ENCODE results near the gene COBL.

Gene COBL

GRCh38 chr7:51255536-51256208 is 60.9 kb downstream of the COBL start:
- no peak for DNase-seq (ENCODE audit: extremely low read depth in 1 of 2, low read depth in 1 of 2)

GRCh38 chr7:51255036-51255435 is 61.6 kb downstream of the COBL start:
- no peak for DNase-seq (ENCODE audit: extremely low read depth in 1 of 2, low read depth in 1 of 2)

DNA sequence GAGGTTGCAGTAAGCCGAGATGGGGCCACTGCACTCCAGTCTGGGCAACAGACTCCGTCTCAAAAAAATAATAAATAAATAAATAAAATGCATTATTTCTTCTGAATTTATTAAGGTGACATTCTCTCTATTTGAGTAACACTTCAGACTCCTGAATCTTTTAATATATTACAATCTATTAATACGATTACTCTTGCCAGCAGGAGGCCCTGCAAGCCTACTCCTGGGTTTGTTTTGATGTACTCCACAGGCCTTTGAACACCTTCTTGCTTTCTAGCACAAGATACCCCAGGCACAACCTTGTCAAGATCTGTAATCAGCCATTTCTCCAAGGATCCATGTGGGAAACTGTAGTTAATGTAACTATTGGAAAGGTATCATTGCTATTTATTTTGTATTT is 63.5 kb downstream of the COBL start:
- no peak for DNase-seq (ENCODE audit: extremely low read depth in 1 of 2, low read depth in 1 of 2)

DNA sequence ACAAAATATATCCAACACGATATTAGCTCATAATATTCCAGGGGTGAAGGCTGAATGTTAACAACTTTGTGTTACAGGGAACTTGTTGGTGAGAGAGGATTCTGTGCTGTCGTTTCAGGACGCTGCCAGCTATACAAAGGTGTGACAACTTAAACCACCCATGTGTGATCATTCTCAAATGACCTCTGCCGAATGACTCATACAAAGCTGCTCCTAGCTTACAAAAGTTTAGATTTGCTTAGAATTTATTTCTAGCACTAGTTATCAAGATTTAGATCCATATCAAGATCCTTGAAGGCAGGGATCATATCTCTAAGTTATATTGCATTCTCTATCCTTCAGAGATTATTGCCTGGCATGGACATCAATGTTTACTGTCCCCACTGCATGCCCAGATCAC is 65.3 kb downstream of the COBL start:
- no peak for DNase-seq (ENCODE audit: extremely low read depth in 1 of 2, low read depth in 1 of 2)

- DNase-seq (ENCODE audit: extremely low read depth in 1 of 2, low read depth in 1 of 2), result no peak
Observed at GRCh38 chr7:51250512-51250911, 66.1 kb downstream of the COBL start.

GRCh38 chr7:51249991-51250390 is 66.6 kb downstream of the COBL start:
- DNase-seq (ENCODE audit: extremely low read depth in 1 of 2, low read depth in 1 of 2), result no peak

- DNase-seq (ENCODE audit: extremely low read depth in 1 of 2, low read depth in 1 of 2), result no peak
Observed at GRCh38 chr7:51249187-51249945, 67.2 kb downstream of the COBL start.

- DNase-seq (ENCODE audit: extremely low read depth in 1 of 2, low read depth in 1 of 2), result no peak
Observed at GRCh38 chr7:51246258-51247245, 70.1 kb downstream of the COBL start.

- DNase-seq (ENCODE audit: extremely low read depth in 1 of 2, low read depth in 1 of 2), result no peak
Observed at GRCh38 chr7:51244885-51245284, 71.7 kb downstream of the COBL start.

- DNase-seq (ENCODE audit: extremely low read depth in 1 of 2, low read depth in 1 of 2), result no peak
Observed at GRCh38 chr7:51244053-51244452, 72.6 kb downstream of the COBL start.

- DNase-seq (ENCODE audit: extremely low read depth in 1 of 2, low read depth in 1 of 2), result no peak
Observed at GRCh38 chr7:51243631-51244030, 73.0 kb downstream of the COBL start.

- no peak for DNase-seq (ENCODE audit: extremely low read depth in 1 of 2, low read depth in 1 of 2)
Observed at GRCh38 chr7:51242881-51243518, 73.6 kb downstream of the COBL start.

DNA sequence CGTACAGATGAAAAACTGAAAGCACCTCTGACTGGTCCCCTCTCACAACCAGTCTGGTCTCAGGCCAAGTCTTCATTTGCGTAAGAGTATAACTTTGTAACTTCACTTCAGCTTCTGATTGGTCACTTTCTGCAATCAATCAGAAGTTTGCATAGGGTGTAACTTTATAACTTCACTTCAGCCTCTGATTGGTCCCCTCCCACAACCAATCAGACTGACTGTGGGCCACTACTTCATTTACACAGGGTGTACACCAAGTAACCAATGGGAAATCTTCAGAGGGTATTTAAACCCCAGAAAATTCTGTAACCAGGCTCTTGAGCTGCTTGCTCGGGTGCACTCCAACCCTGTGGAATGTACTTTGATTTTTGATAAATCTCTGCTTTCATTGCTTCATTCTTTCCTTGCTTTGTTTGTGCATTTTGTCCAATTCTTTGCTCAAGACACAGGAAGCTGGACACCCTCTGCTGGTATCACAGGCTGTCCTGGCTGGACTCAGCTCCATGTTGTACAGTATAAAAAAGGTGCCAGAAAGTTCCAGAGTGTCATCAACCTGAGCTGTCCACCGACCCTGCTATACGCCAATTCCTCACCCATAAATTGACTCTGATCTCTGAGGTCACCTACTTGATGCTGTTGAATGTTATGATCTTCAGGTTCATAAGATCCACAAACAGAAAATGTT is 74.5 kb downstream of the COBL start:
- no peak for DNase-seq (ENCODE audit: extremely low read depth in 1 of 2, low read depth in 1 of 2)

DNA sequence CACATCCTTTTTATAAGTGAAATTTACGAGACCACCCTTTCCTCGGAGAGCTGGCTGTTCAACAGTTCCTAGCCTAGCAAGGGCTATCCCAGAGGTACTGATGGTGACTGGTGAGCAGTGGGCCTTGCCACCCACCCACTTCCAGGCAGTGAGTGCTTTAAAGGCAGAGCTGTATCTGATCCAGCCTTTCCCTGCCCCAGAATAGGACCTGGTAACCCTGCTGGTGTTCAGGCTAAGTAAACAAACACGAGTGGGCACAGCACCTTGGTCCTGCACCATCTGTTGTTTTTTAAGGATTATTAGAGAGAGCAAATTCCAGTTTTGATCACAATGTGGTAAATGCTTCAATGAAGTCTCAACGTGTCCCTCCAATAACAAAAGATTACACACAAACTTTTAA is 75.7 kb downstream of the COBL start:
- DNase-seq (ENCODE audit: extremely low read depth in 1 of 2, low read depth in 1 of 2), result no peak

DNA sequence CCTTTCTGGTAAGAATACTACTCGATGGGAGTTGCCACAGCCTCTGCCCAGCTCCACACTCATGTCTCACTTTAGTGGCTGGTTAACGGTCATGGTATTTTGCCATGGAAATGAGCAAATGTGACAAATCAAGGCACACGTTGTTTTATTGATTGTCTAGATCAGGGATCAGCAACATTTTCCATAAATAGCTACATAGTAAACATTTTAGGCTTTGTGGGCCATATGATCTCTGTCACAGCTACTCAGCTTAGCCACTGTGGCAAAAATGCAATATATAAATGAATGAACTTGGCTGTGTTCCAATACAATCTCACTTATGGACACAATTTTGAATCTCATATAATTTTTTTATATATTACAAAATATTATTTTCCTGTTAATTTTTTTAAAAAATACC is 76.9 kb downstream of the COBL start:
- no peak for DNase-seq (ENCODE audit: extremely low read depth in 1 of 2, low read depth in 1 of 2)

DNA sequence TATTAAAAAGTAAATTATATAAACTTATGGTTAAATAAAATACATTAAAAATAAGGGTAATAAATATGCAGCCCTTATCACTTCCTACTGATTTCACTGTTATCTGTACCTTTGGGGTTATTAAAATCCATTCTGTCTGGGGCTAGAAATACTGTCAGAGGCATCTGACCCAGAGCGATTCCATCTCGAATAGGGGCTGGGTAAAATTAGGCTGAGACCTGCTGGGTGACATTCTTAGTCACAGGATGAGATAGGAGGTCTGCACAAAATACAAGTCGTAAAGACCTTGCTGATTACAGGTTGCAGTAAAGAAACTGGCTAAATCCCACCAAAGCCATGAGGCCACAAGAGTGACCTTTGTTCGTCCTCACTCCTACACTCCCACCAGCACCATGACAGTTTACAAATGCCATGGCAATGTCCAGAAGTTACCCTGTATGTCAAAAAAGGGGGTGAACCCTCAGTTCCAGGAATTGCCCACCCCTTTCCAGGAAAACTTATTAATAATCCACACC is 77.6 kb downstream of the COBL start:
- no peak for DNase-seq (ENCODE audit: extremely low read depth in 1 of 2, low read depth in 1 of 2)

DNA sequence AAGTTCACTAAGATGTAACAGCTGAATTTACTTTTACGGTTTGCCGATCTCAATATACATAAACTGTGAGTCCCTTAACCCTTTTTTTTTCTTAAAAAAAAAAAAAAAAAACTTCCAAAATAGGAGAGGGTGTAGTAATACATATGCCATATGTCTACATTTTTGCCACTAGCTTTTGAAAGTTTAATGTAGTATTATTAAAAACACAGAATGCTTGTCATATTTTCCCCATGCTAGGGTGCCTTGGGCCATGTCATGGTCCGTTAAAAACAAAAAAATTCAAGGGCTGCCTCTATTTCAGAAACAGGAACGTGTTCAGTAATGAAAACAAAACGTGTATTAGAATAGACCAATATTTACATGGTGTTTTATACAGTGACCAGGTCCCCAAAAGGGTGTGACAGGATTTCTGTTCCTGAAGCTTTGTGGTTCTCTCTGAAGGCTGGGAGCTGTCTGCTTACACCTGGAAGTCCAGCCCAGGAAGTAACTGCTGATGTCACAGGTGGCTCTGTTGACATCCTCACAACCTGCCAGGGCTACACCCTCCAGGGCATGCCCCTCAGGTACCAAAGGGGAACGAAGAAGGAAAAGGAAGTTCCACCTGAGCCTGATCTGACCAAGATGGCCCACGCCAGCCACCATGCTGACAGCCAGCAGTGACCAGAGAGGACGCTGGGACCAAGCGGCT is 79.0 kb downstream of the COBL start:
- DNase-seq (ENCODE audit: extremely low read depth in 1 of 2, low read depth in 1 of 2), result no peak

- no peak for DNase-seq (ENCODE audit: extremely low read depth in 1 of 2, low read depth in 1 of 2)
Observed at GRCh38 chr7:51236470-51237132, 80.0 kb downstream of the COBL start.

All from activated CD8-positive, alpha-beta memory T cell treated with anti-CD3 and anti-CD28 coated beads for 1 hour (primary cell).